WERI-Rb-1 (cell line): Measurements from ENCODE around the gene AGBL1.

ENCODE experiments used
- DNase-seq: peaks from one replicate; pipeline ENCODE4 v3.0.0-alpha.2; 2020
- H3K27ac ChIP-seq: fragments of 250-450 bp; sonication (Bioruptor Pico); 2 replicates; pipeline ENCODE4 v1.5.1; 2020; ENCODE audit warnings: mild to moderate bottlenecking, moderate library complexity
- H3K27me3 ChIP-seq: fragments of 250-450 bp; sonication (Bioruptor Pico); 2 replicates; pipeline ENCODE4 v1.5.1; 2021; ENCODE audit warnings: mild to moderate bottlenecking, low read depth, moderate library complexity; ENCODE audit not compliant: insufficient read depth, severe bottlenecking
- H3K36me3 ChIP-seq: fragments of 250-450 bp; sonication (Bioruptor Pico); 2 replicates; pipeline ENCODE4 v1.5.1; 2020; ENCODE audit warnings: mild to moderate bottlenecking, moderate library complexity
- H3K4me3 ChIP-seq: 2 replicates; pipeline ENCODE4 v1.5.1; 2011; ENCODE audit warnings: low read depth, mild to moderate bottlenecking, control low read depth, low read length
- H3K9me3 ChIP-seq: fragments of 250-450 bp; sonication (Bioruptor Pico); 2 replicates; pipeline ENCODE4 v1.5.1; 2021; ENCODE audit warnings: mild to moderate bottlenecking, moderate library complexity; ENCODE audit not compliant: severe bottlenecking
- TF ChIP-seq, protein P1 (sequence below): IDR thresholded peaks from 2 replicates; pipeline ENCODE4 v1.5.1; 2011; ENCODE audit warnings: low read depth, mild to moderate bottlenecking, control low read depth, inconsistent platforms, low read length

AGBL1 gene

DNA sequence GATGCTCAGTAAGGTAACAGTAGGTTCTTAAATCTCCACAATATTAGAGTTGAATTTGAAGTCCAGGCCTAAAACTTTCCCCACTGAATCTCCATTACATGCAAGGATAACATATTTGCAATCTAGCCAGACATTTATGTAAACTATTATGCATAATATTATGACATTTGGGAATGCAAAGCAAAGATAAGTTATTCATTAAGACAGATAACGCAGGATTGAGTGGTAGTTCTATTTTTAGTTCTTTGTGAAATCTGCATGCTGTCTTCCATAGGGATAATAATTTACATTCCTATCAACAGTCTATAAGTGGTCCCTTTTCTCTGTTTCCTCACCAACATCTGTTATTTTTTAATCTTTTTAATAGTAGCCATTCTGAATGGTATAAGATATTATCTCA is 333.5 kb downstream of the AGBL1 start:
- H3K9me3 ChIP-seq: no peaks in the 10 kb centered on the region
- no peak for DNase-seq
- no peak overlapping the region for H3K27ac ChIP-seq
- peaks cover 28% of the 10 kb centered on the region for H3K27me3 ChIP-seq
- H3K4me3 ChIP-seq: no peak overlapping the region
- no peaks in the 10 kb centered on the region for H3K36me3 ChIP-seq
- TF ChIP-seq, protein P1, sequence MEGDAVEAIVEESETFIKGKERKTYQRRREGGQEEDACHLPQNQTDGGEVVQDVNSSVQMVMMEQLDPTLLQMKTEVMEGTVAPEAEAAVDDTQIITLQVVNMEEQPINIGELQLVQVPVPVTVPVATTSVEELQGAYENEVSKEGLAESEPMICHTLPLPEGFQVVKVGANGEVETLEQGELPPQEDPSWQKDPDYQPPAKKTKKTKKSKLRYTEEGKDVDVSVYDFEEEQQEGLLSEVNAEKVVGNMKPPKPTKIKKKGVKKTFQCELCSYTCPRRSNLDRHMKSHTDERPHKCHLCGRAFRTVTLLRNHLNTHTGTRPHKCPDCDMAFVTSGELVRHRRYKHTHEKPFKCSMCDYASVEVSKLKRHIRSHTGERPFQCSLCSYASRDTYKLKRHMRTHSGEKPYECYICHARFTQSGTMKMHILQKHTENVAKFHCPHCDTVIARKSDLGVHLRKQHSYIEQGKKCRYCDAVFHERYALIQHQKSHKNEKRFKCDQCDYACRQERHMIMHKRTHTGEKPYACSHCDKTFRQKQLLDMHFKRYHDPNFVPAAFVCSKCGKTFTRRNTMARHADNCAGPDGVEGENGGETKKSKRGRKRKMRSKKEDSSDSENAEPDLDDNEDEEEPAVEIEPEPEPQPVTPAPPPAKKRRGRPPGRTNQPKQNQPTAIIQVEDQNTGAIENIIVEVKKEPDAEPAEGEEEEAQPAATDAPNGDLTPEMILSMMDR: no peak

DNA sequence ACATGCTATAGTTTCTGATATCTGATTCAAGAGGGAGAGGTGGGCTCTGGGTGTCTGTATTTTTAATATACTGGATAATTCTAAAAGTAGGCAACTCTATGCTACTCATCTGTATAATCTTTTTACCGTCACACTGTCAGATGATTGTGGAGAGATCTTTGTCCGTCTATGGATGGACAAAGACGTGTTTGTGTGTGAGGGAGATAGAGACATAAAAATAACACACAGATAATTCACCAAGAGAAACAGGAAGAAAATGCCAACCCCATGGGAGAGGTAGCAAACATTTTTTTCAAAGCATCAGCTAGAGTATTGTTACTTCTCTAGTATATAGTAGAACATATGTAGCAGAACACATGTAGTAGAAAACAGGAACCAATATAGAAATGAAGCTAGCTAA is 346.1 kb downstream of the AGBL1 start:
- DNase-seq: no peak
- TF ChIP-seq, protein P1: no peak
- H3K36me3 ChIP-seq: no peaks in the 10 kb centered on the region
- peaks cover 14% of the 10 kb centered on the region for H3K27me3 ChIP-seq
- H3K4me3 ChIP-seq: no peak overlapping the region
- H3K27ac ChIP-seq: no peak overlapping the region
- no peaks in the 10 kb centered on the region for H3K9me3 ChIP-seq

DNA sequence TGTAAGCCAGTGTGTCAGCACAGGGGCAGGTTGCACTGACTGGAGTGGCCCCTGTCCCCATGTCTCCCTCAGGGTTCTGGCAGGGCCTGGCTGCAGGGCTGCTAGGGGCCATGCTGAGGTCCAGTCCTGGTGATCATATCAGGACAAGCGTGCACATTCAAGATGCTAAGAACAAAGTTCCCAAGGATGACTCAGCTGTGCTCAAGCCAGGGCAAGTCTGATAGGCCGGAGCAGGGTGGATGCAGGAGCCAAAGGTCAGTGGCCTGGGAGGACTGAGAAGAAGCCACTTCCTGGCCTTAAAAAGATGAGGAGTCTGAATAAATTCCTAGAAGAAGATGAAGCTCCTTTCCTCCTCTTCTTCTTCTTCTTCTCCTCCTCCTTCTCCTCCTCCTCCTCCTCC is 353.2 kb downstream of the AGBL1 start:
- peaks cover 38% of the 10 kb centered on the region for H3K27me3 ChIP-seq
- H3K36me3 ChIP-seq: no peaks in the 10 kb centered on the region
- H3K9me3 ChIP-seq: no peaks in the 10 kb centered on the region
- H3K27ac ChIP-seq: no peak overlapping the region
- H3K4me3 ChIP-seq: no peak overlapping the region
- TF ChIP-seq, protein P1: no peak
- DNase-seq: no peak

DNA sequence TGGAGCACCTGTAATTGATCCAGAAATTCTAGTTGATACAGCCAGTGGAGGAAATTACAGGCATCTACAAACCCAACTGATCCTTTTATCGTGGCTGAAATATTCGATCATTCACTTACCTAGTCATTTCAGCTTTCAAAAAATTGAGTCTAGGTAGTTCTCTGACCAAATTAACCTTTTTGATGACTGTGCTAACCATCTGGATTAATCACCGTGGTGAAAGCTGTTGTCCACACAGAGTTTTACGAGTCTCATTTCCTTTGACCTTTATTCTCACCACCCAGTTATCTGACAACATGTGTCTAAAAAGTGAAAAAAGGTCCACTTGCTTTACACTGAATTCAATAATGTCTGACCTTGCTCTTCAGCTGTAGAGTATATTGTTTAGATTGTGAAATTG is 354.3 kb downstream of the AGBL1 start:
- Histone ChIP-seq H3K27ac (no peak overlapping the region), H3K9me3 (no peaks in the 10 kb centered on the region), H3K36me3 (no peaks in the 10 kb centered on the region), H3K27me3 (peaks cover 42% of the 10 kb centered on the region), H3K4me3 (no peak overlapping the region)
- TF ChIP-seq, protein P1: no peak
- no peak for DNase-seq

DNA sequence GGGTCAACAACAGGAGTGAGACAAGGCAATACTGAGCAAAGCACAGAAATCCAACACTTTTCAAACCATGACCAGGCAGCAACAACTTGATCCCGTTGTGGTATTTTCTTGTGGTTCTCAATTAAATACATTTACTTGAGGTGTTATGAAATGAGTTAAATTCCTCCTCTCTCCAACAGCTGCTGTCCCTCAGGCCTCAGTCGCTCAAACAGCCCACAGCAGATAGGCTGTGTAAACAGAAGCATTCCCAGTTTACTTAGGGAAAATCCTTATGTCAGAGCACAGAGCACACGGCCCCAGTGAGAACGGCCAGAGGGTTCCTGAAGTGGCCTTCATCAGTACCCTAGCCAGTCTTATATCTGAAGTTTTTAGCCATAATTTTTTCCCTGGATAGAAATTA is 359.9 kb downstream of the AGBL1 start:
- Histone ChIP-seq H3K27me3 (peaks cover 45% of the 10 kb centered on the region), H3K36me3 (no peaks in the 10 kb centered on the region), H3K27ac (no peak overlapping the region), H3K4me3 (no peak overlapping the region), H3K9me3 (no peaks in the 10 kb centered on the region)
- DNase-seq: no peak
- TF ChIP-seq, protein P1: no peak

DNA sequence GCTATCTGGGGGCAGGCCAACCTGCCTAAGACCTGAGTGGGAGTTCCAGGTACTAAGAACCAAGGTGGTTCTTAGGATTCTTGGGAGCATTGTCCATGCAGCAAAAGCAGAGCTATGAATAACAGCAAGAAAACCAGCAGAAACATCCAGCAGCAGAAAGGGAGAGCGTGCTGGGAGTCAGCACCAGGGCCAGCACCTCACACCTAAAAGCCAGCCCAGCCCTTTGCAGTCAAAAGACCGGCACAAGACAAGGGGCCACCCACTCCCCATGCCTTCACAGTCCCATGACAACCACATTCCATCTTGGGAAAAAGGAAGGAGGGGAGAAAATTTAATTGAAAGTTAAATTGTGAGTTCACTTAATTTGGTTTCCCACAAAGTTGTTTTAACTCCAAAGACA is 364.9 kb downstream of the AGBL1 start:
- H3K9me3 ChIP-seq: no peaks in the 10 kb centered on the region
- H3K27ac ChIP-seq: no peak overlapping the region
- H3K36me3 ChIP-seq: no peaks in the 10 kb centered on the region
- DNase-seq: no peak
- H3K27me3 ChIP-seq: peaks cover 56% of the 10 kb centered on the region
- no peak overlapping the region for H3K4me3 ChIP-seq
- TF ChIP-seq, protein P1: no peak
